ENCODE results near the gene NUP210.

- TF ChIP-seq CTCF (IDR thresholded peaks at IDR 0.05) (no peak), POLR2A (IDR thresholded peaks at IDR 0.05) (no peak), EP300 (IDR thresholded peaks at IDR 0.05) (no peak), POLR2AphosphoS5 (IDR thresholded peaks at IDR 0.05) (no peak)
Observed at GRCh38 chr3:13371100-13372075, 48.7 kb downstream of the NUP210 start.

Data from suprapubic skin (tissue), 4 donors.